Right atrium auricular region (tissue), 2 donors: ENCODE measurements around the gene SYTL5. TPM values are rescaled to one million over a fixed set of nuclear protein-coding genes. Genes with fewer than 3 reads are reported as not detected.

Source experiments
- DNase-seq: peaks from one replicate; pipeline ENCODE4 v3.0.0-alpha.2; 2019; ENCODE audit warnings: low spot score
- H3K27ac ChIP-seq, 2 donors: fragments of 200-600 bp; sonication (generic); 1 replicate in 1 of 2; 2 replicates in 1 of 2; pipeline ENCODE4 v1.5.1; 2016 to 2019
- H3K27me3 ChIP-seq, 2 donors: fragments of 200-600 bp; sonication (generic); one replicate each; pipeline versions ENCODE4 v1.5.1 to v1.6.0; 2017 to 2019
- H3K36me3 ChIP-seq: fragments of 200-600 bp; sonication (generic); one replicate; pipeline ENCODE4 v1.5.1; 2016
- H3K4me1 ChIP-seq, 2 donors: fragments of 200-600 bp; sonication (generic); one replicate each; pipeline versions ENCODE4 v1.5.1 to v1.6.0; 2017 to 2019
- H3K4me3 ChIP-seq, 2 donors: fragments of 200-600 bp; sonication (generic); 1 replicate in 1 of 2; 2 replicates in 1 of 2; pipeline ENCODE4 v1.5.1; 2017 to 2019; ENCODE audit warnings: mild to moderate bottlenecking in 1 of 2, moderate library complexity in 1 of 2
- H3K9me3 ChIP-seq, 2 donors: fragments of 200-600 bp; sonication (generic); one replicate each; pipeline ENCODE4 v1.5.1; 2019
- CTCF ChIP-seq, 2 donors: fragments of 200-600 bp; sonication (generic); IDR thresholded peaks; one replicate each; pipeline ENCODE4 v1.5.1; 2019; ENCODE audit warnings: antibody characterized with exemption in 2 of 2
- total RNA-seq, 2 donors: library from RNA; depleted of rRNA; stranded (reverse); fragments of >200 nt; gene quantifications; one replicate each; pipeline ENCODE4 v1.1.0, GENCODE V29; 2016

The SYTL5 gene
- total RNA-seq, 2 donors from 2014 or later, result 0.39 TPM; not detected in 1

- TF ChIP-seq CTCF (IDR thresholded peaks at IDR 0.05), result no peak
- no peak for DNase-seq
- H3K9me3 ChIP-seq, result no peaks in the 10 kb centered on the region
- H3K4me1 ChIP-seq, result no peaks in the 10 kb centered on the region
- no peaks in the 10 kb centered on the region for H3K36me3 ChIP-seq
- H3K27me3 ChIP-seq, result no peaks in the 10 kb centered on the region
- no peak overlapping the region for H3K27ac ChIP-seq
- no peak overlapping the region for H3K4me3 ChIP-seq
Measured at GRCh38 chrX:38080808-38081207, 74.5 kb downstream of the SYTL5 start.

GRCh38 chrX:38081909-38082308, 75.6 kb downstream of the SYTL5 start:
- Histone ChIP-seq H3K4me3 (no peak overlapping the region), H3K9me3 (no peaks in the 10 kb centered on the region), H3K36me3 (no peaks in the 10 kb centered on the region), H3K27ac (no peak overlapping the region), H3K27me3 (no peaks in the 10 kb centered on the region), H3K4me1 (no peaks in the 10 kb centered on the region)
- no peak for TF ChIP-seq CTCF (IDR thresholded peaks at IDR 0.05)
- DNase-seq, result no peak

- DNase-seq, result no peak
- no peak for TF ChIP-seq CTCF (IDR thresholded peaks at IDR 0.05)
- H3K4me1 ChIP-seq, result no peaks in the 10 kb centered on the region
Measured at GRCh38 chrX:38082309-38082708, 76.0 kb downstream of the SYTL5 start.

GRCh38 chrX:38085813-38086212, 79.5 kb downstream of the SYTL5 start:
- Histone ChIP-seq H3K4me1 (no peaks in the 10 kb centered on the region), H3K27ac (no peak overlapping the region), H3K4me3 (no peak overlapping the region), H3K36me3 (no peaks in the 10 kb centered on the region), H3K27me3 (peaks cover 0 to 2% of the 10 kb centered on the region in 2 donors), H3K9me3 (no peaks in the 10 kb centered on the region)
- TF ChIP-seq CTCF (IDR thresholded peaks at IDR 0.05), result no peak
- no peak for DNase-seq

More at GRCh38 chrX:38082309-38082708, 76.0 kb downstream of the SYTL5 start:
- no peaks in the 10 kb centered on the region for H3K36me3 ChIP-seq
- no peaks in the 10 kb centered on the region for H3K27me3 ChIP-seq
- H3K4me3 ChIP-seq, result no peak overlapping the region
- no peaks in the 10 kb centered on the region for H3K9me3 ChIP-seq
- no peak overlapping the region for H3K27ac ChIP-seq

- no peak overlapping the region for H3K27ac ChIP-seq
- no peak for DNase-seq
- H3K4me1 ChIP-seq, result no peaks in the 10 kb centered on the region
- no peaks in the 10 kb centered on the region for H3K9me3 ChIP-seq
- no peak for TF ChIP-seq CTCF (IDR thresholded peaks at IDR 0.05)
- peaks cover 0 to 5% of the 10 kb centered on the region in 2 donors for H3K27me3 ChIP-seq
- H3K4me3 ChIP-seq, result no peak overlapping the region
- H3K36me3 ChIP-seq, result no peaks in the 10 kb centered on the region
Measured at GRCh38 chrX:38086451-38087215, 80.3 kb downstream of the SYTL5 start.

- DNase-seq, result no peak
- no peak for TF ChIP-seq CTCF (IDR thresholded peaks at IDR 0.05)
- no peaks in the 10 kb centered on the region for H3K9me3 ChIP-seq
Measured at GRCh38 chrX:38087594-38087993, 81.2 kb downstream of the SYTL5 start.

More at GRCh38 chrX:38087594-38087993, 81.2 kb downstream of the SYTL5 start:
- Histone ChIP-seq H3K4me1 (no peaks in the 10 kb centered on the region), H3K4me3 (no peak overlapping the region), H3K27ac (no peak overlapping the region), H3K27me3 (peaks cover 0 to 5% of the 10 kb centered on the region in 2 donors), H3K36me3 (no peaks in the 10 kb centered on the region)
